Measurements from ENCODE around the gene PDGFRB.

Gene PDGFRB

DNA sequence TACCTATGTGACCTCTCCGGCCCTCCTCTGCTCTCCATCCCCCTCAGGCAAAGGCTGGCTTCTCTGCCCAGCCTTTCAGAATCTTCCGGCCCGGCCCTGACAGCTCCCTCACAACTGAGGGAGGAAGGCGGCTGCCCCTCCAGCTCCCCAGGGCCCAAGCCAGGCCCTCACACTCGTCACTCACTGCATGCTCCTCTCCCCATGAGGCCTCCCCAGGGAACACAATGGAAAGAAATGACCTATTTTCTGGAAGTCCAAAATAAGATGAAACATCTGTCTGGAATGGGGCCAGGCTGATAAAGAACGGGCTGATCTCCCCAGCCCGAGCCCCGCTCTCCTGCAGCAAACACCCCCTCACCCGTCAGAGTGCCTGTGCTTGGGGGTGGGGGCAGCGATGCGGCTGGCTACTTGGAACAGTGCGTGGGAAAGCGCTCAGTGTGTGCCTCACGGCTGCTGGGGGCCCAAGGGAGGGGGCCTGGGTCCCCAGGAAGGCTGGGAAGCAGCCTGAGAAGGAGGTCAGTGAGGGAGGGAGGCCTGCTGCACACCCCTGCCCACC is 11.3 kb downstream of the PDGFRB start:
- no peak for DNase-seq (ENCODE audit: low read depth)

DNA sequence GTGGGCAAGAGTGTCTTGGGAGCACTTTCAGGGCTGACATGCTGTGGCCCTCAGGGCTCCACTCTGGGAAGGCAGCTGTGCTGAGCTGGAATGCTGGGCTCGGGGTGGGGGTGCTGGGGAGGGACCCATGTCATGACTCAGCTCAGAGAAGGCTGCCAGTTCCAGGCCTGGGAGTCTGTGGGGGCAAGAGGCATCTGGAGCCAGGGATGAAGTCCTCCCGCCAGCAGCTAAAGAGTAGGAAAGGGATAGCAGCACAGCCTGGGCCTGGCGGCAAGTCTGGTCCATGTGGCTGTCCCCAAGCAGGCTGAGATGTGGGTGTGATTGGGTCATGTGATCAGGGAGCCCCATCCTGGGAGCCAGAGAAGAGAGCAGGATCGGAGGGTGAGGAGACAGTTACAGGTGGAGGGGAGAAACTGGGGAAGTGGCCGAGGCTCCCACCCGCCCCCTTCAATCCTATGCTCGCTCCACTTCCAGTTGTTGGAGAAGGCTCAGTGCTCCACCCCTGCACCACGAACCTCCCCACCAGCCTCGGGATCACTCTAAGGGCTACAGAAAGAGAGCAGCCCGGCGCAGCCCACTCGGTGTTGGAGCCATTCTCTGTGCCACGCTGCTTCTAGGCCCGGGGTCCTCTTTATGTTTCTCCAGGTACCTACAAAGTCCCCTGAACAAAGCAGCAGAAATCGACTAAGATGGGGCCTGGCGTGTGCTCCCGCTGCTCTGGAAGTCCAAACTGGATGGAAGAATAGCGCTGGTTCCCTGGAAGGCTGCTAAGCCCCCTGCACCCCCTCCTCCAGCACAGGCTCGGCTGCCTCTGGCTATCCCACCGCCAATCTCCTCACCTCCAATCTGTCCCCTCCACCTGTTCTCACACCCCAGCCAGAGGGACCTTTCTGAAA is 12.0 kb downstream of the PDGFRB start:
- no peak for DNase-seq (ENCODE audit: low read depth)

GRCh38 chr5:150142959-150143349 is 12.7 kb downstream of the PDGFRB start:
- peak; percentile 86 for DNase-seq (ENCODE audit: low read depth)

GRCh38 chr5:150142185-150142958 is 13.3 kb downstream of the PDGFRB start:
- DNase-seq (ENCODE audit: low read depth) = no peak

DNA sequence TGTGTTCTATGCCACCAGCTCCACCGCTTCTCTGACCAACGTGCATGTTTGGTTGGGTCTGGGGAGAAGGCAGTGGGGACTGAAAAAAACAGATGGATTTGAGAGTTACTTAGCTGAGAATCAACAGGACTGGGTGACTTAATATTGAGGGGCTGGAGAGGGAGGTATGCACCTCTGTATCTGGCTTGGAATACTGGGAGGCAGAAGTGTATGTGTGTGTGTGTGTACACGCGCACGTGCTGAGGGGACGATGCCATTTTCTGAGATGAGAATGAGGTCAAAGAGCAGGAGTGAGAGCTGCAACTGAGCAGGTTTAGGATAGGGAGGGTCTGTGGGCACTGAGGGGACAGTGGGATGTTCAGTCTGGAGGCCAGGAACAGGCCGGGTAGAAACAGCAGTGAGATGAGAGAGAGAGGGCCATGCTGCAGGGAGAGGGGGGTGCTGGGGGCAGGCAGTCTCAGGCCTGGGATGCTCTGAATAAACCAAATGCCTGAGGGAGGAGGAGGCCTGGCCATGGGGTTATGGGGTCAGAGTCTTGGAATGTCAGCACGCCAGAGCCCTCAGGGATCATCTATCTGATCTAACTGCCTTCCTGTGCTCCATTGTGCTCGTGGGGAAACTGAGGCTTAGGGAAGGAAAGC is 14.0 kb downstream of the PDGFRB start:
- DNase-seq (ENCODE audit: low read depth) = no peak

- DNase-seq (ENCODE audit: low read depth) = peak; percentile 88
Observed at GRCh38 chr5:150140830-150141229, 14.8 kb downstream of the PDGFRB start.

GRCh38 chr5:150139334-150139733 is 16.3 kb downstream of the PDGFRB start:
- peak; percentile 81 for DNase-seq (ENCODE audit: low read depth)

GRCh38 chr5:150138551-150139265 is 16.9 kb downstream of the PDGFRB start:
- no peak for DNase-seq (ENCODE audit: low read depth)

DNA sequence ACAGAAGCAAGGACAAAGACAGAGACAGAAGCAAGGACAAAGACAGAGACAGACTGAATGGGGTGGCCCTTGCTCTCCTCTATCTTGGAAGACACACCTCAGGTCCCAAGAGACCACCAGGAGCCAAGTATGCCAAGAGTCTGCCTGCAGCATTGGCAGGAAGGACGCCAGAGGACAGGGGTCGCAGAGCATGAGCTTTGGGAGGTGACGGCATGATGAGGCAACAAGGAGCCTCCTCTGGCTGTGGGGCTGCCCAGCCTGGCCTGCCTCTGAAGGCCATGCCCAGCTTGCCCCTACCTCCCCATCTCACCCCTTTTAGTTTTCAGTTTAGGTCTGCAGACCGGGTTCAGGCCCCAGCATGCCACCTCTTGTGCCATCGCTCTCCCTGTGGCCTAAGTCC is 17.6 kb downstream of the PDGFRB start:
- no peak for DNase-seq (ENCODE audit: low read depth)

DNA sequence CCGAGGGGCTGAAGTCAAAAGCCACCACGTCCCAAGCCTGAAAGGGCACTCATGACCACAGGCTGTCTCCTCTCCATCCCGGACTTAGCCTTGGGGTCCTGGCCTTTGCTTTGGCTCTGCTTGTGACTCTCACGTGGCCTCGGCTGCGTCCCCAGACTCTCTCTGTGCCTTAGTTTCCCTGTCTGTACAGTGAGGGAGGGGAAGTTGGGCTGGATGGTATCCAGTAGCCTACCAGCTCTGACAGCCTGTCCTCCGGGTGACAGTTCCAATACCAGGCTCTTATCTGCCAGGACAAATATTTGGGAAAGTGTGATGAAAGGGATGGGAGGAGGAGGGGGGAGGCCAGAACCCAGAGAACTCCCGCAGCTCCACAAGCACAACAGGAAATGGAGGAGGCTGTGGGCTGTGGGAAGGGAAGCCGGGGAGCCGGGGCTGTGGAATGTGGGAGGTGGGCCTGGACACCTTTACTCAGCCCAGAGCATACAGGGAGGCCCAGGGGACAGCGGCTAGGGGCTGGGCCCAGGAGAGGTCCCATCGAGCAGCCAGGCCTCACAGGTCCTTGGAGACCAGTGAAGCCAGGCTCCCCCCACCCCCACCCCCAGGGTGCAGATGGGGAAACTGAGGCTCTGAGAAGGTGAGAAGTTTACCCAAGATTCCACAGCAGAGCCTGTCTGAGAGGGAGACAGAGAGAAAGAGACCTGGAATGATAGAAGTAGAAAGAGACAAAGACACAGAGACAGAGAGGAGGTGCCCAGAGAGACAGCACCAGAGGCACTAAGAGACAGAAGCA is 18.3 kb downstream of the PDGFRB start:
- no peak for DNase-seq (ENCODE audit: low read depth)

DNA sequence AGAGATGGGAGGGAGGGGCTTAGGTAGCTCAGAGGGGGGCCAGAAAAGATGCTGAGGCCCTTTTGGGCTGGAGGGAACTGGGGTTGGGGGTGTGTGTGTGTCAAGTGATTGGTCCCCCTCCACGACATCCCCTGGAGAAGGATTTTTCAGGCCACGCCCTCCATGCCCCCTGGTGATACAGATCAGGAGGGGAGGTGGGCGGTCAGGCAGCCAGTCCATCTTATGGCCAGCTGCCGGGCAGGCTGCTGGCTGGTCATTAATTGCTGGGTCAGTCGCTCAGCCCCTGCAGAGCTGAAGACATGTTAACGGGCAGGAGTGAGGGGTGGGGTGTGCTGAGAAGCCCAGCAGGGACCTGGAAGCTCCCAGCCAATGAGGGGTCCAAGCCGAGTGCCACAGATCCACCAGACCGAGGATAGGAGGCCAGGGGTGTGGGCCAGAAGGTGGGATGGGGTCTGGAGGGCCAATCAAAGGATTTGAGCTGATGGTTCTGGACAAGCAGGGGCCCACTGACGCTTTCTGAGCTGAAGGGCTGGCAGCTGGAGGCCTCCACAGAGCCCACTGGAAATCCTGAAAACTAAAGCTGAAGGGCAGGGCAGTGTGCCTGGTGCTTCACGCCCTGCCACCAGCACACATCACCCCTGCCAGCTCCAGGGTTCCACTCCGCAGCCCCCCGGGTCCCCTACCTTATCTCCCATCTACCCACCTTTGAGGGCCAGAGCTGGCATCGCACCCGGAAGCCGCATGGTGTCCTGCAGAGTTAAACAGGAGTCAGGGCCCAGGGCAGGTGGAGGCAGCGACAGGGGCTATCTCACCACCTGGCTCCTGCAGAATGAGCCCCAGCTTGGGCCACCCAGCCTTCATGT is 19.1 kb downstream of the PDGFRB start:
- DNase-seq (ENCODE audit: low read depth) = no peak

GRCh38 chr5:150135557-150136304 is 19.9 kb downstream of the PDGFRB start:
- no peak for DNase-seq (ENCODE audit: low read depth)

- DNase-seq (ENCODE audit: low read depth) = no peak
Observed at GRCh38 chr5:150134198-150134588, 21.5 kb downstream of the PDGFRB start.

DNA sequence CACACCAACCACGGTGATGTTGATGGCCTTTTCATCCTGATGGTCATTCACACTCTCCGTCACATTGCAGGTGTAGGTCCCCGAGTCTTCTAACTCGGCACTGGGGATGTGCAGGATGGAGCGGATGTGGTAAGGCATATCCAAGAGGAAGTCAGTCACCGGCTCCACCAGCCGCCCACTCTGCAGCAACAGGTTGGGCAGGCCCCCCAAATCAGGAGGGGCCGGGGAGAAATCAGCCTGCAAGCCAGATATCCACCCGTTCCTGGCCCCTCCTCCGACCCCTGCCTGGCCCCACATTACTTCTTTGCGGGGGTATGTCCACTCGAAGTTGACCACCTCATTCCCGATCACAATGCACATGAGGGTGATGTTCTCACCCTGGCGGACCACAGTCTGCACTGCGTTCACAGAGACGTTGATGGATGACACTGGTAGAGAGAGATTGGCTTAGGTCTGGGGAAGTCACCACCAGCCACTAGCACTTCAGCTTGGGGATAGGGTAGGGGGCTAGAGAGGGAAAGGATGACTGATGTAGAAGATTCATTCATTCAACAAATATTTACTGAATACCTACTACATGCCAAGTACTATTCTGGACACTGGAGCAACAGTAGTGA is 22.0 kb downstream of the PDGFRB start:
- DNase-seq (ENCODE audit: low read depth) = no peak

DNA sequence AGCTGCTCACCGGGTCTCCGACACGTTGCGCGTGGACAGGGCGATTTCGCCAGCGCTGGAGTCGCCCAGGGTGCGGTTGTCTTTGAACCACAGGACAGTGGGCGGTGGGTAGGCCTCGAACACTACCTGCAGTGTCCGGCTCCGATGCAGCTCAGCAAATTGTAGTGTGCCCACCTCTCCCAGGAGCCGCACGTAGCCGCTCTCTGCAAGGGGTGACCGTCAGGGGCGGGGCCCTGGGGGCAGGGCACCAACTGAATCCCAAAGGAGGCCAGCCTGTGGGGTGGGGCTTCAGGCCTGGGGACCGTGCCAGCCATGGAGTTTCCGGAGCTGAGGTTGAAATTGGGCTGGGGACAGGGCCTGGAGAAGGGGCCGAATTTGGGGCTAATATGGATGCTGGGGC is 22.9 kb downstream of the PDGFRB start:
- DNase-seq (ENCODE audit: low read depth) = no peak

GRCh38 chr5:150131978-150132694 is 23.5 kb downstream of the PDGFRB start:
- no peak for DNase-seq (ENCODE audit: low read depth)

DNA sequence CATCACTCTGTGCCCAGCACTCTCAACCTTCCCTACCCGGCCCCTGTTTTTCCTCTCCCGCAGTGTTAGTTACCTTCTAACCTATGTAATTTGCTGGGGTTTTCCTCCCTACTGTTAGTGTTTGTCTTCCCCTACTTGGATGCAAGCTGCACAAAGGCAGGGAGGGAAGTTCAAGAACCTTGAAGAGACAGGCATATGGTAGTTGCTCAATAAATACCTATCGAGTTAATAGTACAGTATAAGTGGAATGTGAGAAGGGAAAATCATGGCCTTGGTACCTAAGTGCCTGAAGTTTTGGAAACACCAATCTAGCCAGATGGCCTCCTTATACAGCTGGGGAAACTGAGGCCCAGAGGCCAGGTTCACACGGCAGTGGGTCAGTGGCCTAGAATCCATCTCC is 24.2 kb downstream of the PDGFRB start:
- DNase-seq (ENCODE audit: low read depth) = no peak

GRCh38 chr5:150130493-150130922 is 25.1 kb downstream of the PDGFRB start:
- DNase-seq (ENCODE audit: low read depth) = no peak
